HL-60 (cell line): ENCODE results near the gene MLXIPL.

Experiments used
- CTCF ChIP-seq: IDR thresholded peaks from one replicate; pipeline ENCODE4 v1.5.1; 2011; ENCODE audit warnings: low read length, control low read depth, inconsistent platforms; ENCODE audit not compliant: insufficient read depth
- REST ChIP-seq: IDR thresholded peaks from 2 replicates; pipeline ENCODE4 v1.6.1; 2012; ENCODE audit warnings: low read depth; ENCODE audit not compliant: insufficient replicate concordance
- SPI1 ChIP-seq: IDR thresholded peaks from 2 replicates; pipeline ENCODE4 v1.6.1; 2012; ENCODE audit warnings: low read depth, mild to moderate bottlenecking, borderline replicate concordance

GRCh38 chr7:73585196-73585595 lies 39.1 kb downstream of the MLXIPL start:
- TF ChIP-seq CTCF (no peak), SPI1 (no peak), REST (no peak)
